ENCODE measurements around the gene CCDC191. TPM values are rescaled to one million over a fixed set of nuclear protein-coding genes. Genes with fewer than 3 reads are reported as not detected.

CCDC191 gene
- total RNA-seq, 1 donor, result 4.2 TPM

DNA sequence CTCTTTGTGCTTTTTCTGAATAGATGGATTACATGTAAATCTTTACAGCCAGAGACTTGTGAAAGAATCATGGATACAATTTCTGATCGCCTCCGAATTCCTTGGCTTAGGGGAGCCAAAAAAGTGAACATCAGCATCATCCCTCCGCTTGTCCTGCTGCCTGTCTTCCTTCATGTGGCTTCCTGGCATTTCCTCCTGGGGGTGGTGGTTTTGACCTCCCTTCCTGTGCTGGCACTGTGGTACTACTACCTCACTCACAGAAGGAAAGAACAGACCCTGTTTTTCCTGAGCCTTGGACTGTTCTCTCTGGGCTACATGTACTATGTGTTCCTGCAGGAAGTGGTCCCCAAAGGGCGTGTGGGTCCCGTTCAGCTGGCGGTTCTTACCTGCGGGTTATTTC is 102.6 kb downstream of the CCDC191 start:
- DNase-seq (ENCODE audit: low read depth), result no peak
- TF ChIP-seq, protein P1, sequence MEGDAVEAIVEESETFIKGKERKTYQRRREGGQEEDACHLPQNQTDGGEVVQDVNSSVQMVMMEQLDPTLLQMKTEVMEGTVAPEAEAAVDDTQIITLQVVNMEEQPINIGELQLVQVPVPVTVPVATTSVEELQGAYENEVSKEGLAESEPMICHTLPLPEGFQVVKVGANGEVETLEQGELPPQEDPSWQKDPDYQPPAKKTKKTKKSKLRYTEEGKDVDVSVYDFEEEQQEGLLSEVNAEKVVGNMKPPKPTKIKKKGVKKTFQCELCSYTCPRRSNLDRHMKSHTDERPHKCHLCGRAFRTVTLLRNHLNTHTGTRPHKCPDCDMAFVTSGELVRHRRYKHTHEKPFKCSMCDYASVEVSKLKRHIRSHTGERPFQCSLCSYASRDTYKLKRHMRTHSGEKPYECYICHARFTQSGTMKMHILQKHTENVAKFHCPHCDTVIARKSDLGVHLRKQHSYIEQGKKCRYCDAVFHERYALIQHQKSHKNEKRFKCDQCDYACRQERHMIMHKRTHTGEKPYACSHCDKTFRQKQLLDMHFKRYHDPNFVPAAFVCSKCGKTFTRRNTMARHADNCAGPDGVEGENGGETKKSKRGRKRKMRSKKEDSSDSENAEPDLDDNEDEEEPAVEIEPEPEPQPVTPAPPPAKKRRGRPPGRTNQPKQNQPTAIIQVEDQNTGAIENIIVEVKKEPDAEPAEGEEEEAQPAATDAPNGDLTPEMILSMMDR (IDR thresholded peaks at IDR 0.05; ENCODE audit: insufficient read depth, low read length), result no peak
- H3K4me3 ChIP-seq (ENCODE audit: low read depth, low read length), result no peak overlapping the region

DNA sequence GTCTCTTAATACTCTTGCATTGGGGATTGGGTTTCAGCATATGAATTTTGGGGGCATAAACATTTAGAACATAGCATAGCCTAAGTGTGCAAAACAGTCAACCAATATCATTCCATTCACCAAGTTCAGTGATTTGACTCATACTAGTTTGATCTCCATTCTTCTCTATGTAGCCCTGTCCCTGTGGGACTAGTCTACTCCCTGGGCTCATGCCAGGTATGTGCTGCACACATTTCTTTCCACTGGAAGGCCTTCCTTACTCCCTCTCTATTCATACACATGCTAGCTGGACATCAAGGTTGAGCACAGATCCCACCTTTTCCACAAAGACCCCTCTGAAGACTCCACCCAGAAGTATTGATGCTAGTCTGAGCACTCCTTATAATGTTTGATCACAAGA is 103.4 kb downstream of the CCDC191 start:
- H3K4me3 ChIP-seq (ENCODE audit: low read depth, low read length), result no peak overlapping the region
- TF ChIP-seq, protein P1 (IDR thresholded peaks at IDR 0.05; ENCODE audit: insufficient read depth, low read length), result no peak
- DNase-seq (ENCODE audit: low read depth), result peak; percentile 40

DNA sequence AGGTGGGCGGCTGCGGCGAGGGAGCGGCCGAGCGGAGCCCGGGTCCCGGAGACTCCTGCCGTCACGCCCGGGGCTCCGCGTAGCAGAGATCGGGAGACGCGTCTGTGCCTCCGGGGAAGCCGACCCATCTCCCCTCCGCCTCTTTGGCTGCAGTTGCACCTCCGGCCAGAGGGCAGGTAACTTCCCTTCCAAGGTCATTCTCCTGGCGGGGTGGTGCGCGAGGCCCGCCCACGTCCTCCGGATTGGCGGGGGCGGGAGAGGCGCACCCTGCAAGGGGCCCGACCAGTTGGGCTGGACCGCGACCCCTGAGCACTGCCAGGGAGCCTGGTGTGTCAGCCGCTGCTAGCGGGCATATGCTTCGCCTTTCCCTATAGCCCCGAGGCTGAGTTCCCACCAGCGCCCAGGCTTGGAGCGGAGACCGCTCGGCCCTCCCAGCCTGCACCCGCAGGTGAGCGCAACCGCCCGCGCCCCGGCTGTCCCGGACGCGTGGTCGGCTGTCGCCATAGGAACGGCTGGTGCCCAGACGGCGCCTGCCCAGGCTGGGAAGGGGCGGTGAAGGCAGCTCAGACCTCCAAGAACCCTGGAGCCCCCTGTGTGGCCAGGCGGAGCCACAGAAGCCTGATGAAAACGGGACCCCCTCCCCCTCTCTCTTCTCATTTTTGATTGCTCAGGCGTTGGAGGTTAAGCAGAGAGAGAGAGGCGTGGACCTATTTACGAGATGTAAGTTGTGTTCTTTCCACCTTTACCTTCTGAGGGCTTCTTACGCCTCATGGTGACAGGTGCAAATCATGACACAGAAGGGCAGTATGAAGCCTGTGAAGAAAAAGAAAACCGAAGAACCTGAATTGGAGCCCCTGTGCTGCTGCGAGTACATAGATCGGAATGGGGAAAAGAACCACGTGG is 108.1 kb downstream of the CCDC191 start:
- DNase-seq (ENCODE audit: low read depth), result no peak
- TF ChIP-seq, protein P1 (IDR thresholded peaks at IDR 0.05; ENCODE audit: insufficient read depth, low read length), result no peak
- peak overlapping the region; percentile 80 for H3K4me3 ChIP-seq (ENCODE audit: low read depth, low read length)

DNA sequence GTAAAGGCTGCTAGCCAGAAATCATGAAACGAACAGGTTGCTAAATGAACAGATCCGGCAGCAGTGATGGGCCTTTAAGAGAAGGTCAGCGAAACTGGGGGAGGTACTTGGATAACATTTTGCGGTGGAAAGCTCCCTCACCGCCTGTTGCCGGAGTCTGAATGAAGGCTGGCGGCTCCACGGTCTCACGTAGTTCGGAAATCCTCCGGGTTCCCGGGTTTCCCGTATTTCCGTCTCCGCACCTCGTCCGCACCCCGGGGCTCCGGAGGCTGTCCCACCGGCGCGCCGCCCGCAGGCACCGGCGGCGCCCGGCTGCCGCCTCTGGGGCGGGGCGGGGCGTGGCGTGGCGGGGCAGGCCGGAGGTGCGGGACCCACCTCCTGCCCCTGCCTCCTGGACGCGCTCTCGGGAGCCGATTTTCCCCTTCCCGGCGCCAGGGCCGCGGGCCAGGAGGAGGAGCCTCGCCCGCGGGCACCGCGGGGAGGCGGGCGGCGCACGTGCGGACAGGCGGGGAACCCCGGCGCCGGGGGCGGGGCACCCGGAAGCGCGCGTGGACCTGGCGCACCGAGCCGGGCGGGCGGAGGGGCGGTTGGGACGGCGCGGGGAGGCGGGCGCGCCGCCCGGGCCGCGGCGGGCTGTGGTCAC is 108.8 kb downstream of the CCDC191 start, which contains the start of gene ZDHHC23:
TSS of gene ZDHHC23 (plus strand) at position 642 of the 643 bp plus-strand sequence. CDS start 790 bp downstream, outside the sequence.
- peak within 1 kb of the TSS; percentile 80 for H3K4me3 ChIP-seq (ENCODE audit: low read depth, low read length)
- TF ChIP-seq, protein P1 (IDR thresholded peaks at IDR 0.05; ENCODE audit: insufficient read depth, low read length), result no peak
- DNase-seq (ENCODE audit: low read depth), result peak; percentile 58

DNA sequence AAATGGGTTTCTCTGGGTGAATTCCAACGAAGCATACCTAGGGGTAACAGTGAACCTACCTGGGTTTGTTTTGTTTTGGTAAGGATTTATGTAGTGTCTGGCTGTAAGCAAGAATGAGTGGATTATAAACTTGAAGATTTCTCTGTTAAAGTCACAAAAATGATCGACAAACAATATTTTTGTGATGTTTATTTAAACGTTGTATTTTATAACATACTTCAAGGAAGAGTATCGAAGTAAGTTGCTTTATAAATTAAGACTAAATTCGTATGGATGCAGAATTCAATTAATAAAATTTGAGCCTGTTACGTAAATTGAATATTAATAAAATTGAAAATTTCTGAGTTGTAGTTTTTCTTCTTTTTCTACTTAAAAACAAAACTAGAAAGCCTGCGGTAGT is 109.5 kb downstream of the CCDC191 start:
- TF ChIP-seq, protein P1 (IDR thresholded peaks at IDR 0.05; ENCODE audit: insufficient read depth, low read length), result no peak
- H3K4me3 ChIP-seq (ENCODE audit: low read depth, low read length), result peak overlapping the region; percentile 80
- DNase-seq (ENCODE audit: low read depth), result no peak

DNA sequence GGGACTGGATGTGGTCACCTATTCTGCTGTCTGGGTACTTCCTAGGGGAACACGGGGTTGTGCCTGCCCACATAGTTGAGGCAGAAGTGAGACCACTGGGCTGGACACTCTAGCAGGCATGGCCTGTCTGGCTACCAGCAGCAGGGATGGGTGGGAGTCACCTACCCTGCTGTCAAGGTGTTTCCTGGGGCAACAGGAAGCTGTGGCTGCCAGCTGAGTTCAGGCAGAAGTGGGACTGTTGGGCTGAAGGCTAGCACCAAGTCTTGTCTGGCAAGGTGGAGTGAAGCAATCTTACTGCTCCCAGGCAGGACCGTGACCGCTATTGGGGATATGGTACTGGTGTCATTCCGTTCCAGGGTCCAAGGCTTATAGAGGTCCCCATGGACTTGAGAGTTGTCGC is 128.8 kb downstream of the CCDC191 start:
- DNase-seq (ENCODE audit: low read depth), result no peak
- H3K4me3 ChIP-seq (ENCODE audit: low read depth, low read length), result no peak overlapping the region
- TF ChIP-seq, protein P1 (IDR thresholded peaks at IDR 0.05; ENCODE audit: insufficient read depth, low read length), result no peak

Measured in fibroblast of the aortic adventitia (primary cell).